Chondrocyte (in vitro differentiated cells): ENCODE data around the gene GPATCH8. TPM values are rescaled to one million over a fixed set of nuclear protein-coding genes. Genes with fewer than 3 reads are reported as not detected.

Source experiments
- DNase-seq: peaks from one replicate; pipeline ENCODE4 v3.0.0; 2021; ENCODE audit warnings: mixed read lengths, low spot score
- H3K27ac Mint-ChIP-seq: one replicate; pipeline ENCODE4 v1.8.0; 2021; ENCODE audit warnings: mild to moderate bottlenecking, moderate library complexity, mixed read lengths; ENCODE audit not compliant: unreplicated experiment
- H3K27me3 Mint-ChIP-seq: 2 replicates; pipeline ENCODE4 v1.8.0; 2021; ENCODE audit warnings: low read depth, mixed read lengths
- H3K36me3 Mint-ChIP-seq: 2 replicates; pipeline ENCODE4 v1.8.0; 2021; ENCODE audit warnings: low read depth, mixed read lengths
- H3K4me1 Mint-ChIP-seq: 2 replicates; pipeline ENCODE4 v1.8.0; 2021; ENCODE audit warnings: low read depth, mild to moderate bottlenecking, mixed read lengths
- H3K4me3 Mint-ChIP-seq: one replicate; pipeline ENCODE4 v1.8.0; 2021; ENCODE audit warnings: mild to moderate bottlenecking, moderate library complexity, mixed read lengths; ENCODE audit not compliant: unreplicated experiment
- H3K9me3 Mint-ChIP-seq: 2 replicates; pipeline ENCODE4 v1.8.0; 2021; ENCODE audit warnings: low read depth, mixed read lengths
- CTCF ChIP-seq: fragments of 200-600 bp; sonication (generic); IDR thresholded peaks from 2 replicates; pipeline ENCODE4 v1.5.0; 2021; ENCODE audit warnings: antibody characterized with exemption, mild to moderate bottlenecking, moderate library complexity
- total RNA-seq: library from RNA; stranded (reverse); gene quantifications from 3 replicates; pipeline ENCODE4 v1.2.1, GENCODE V29; 2021

Gene GPATCH8
- total RNA-seq, 1 donor from 2014 or later, result 31.1 TPM

- no peak overlapping the region for H3K27ac Mint-ChIP-seq
- no peak for DNase-seq
- no peaks in the 10 kb centered on the region for H3K4me1 Mint-ChIP-seq
- no peaks in the 10 kb centered on the region for H3K9me3 Mint-ChIP-seq
- H3K27me3 Mint-ChIP-seq, result peaks cover 2% of the 10 kb centered on the region
- H3K36me3 Mint-ChIP-seq, result no peaks in the 10 kb centered on the region
- no peak for TF ChIP-seq CTCF
- H3K4me3 Mint-ChIP-seq, result no peak overlapping the region
These were observed 125.0 kb downstream of the GPATCH8 start for GRCh38 chr17:44378171-44378705.

- H3K4me1 Mint-ChIP-seq, result no peaks in the 10 kb centered on the region
- H3K27ac Mint-ChIP-seq, result no peak overlapping the region
- no peak for DNase-seq
- no peaks in the 10 kb centered on the region for H3K9me3 Mint-ChIP-seq
- H3K27me3 Mint-ChIP-seq, result peaks cover 2% of the 10 kb centered on the region
- no peaks in the 10 kb centered on the region for H3K36me3 Mint-ChIP-seq
- H3K4me3 Mint-ChIP-seq, result no peak overlapping the region
- no peak for TF ChIP-seq CTCF
These were observed 126.4 kb downstream of the GPATCH8 start for GRCh38 chr17:44376779-44377178.

GRCh38 chr17:44376124-44376523 is 127.1 kb downstream of the GPATCH8 start:
- no peak overlapping the region for H3K27ac Mint-ChIP-seq
- TF ChIP-seq CTCF, result peak; percentile 66
- H3K27me3 Mint-ChIP-seq, result peaks cover 2% of the 10 kb centered on the region
- H3K9me3 Mint-ChIP-seq, result no peaks in the 10 kb centered on the region
- H3K4me3 Mint-ChIP-seq, result no peak overlapping the region
- H3K4me1 Mint-ChIP-seq, result no peaks in the 10 kb centered on the region
- H3K36me3 Mint-ChIP-seq, result no peaks in the 10 kb centered on the region
- no peak for DNase-seq

GRCh38 chr17:44375196-44376017 is 127.8 kb downstream of the GPATCH8 start:
- no peak overlapping the region for H3K27ac Mint-ChIP-seq
- no peak for TF ChIP-seq CTCF
- H3K9me3 Mint-ChIP-seq, result no peaks in the 10 kb centered on the region
- H3K36me3 Mint-ChIP-seq, result no peaks in the 10 kb centered on the region
- peak; percentile 73 for DNase-seq
- H3K4me3 Mint-ChIP-seq, result no peak overlapping the region
- H3K27me3 Mint-ChIP-seq, result peaks cover 2% of the 10 kb centered on the region
- no peaks in the 10 kb centered on the region for H3K4me1 Mint-ChIP-seq

- Mint-ChIP-seq H3K4me1 (no peaks in the 10 kb centered on the region), H3K4me3 (no peak overlapping the region), H3K27ac (no peak overlapping the region), H3K27me3 (peaks cover 2% of the 10 kb centered on the region), H3K9me3 (no peaks in the 10 kb centered on the region), H3K36me3 (no peaks in the 10 kb centered on the region)
- DNase-seq, result no peak
- no peak for TF ChIP-seq CTCF
These were observed 128.7 kb downstream of the GPATCH8 start for GRCh38 chr17:44374306-44375195.
